HEK293 (cell line): Measurements from ENCODE around the gene ASPDH.

Source experiments
- GLI2 ChIP-seq: fragments of 450-650 bp; formaldehyde crosslinking; IDR thresholded peaks from 2 replicates; pipeline ENCODE4; 2017; ENCODE audit warnings: missing biosample characterization, missing genetic modification characterization, low read depth, borderline replicate concordance
- ZBTB26 ChIP-seq: fragments of 450-650 bp; formaldehyde crosslinking; optimal IDR thresholded peaks from 2 replicates; pipeline ENCODE3; 2016; ENCODE audit warnings: missing biosample characterization, mild to moderate bottlenecking, missing genetic modification characterization
- ZNF24 ChIP-seq: fragments of 450-650 bp; formaldehyde crosslinking; IDR thresholded peaks from 2 replicates; pipeline ENCODE4 v1.5.1; 2016; ENCODE audit warnings: missing biosample characterization, missing genetic modification characterization
- ZNF341 ChIP-seq: fragments of 450-650 bp; formaldehyde crosslinking; IDR thresholded peaks from 2 replicates; pipeline ENCODE4; 2016; ENCODE audit warnings: low read depth, missing biosample characterization, missing genetic modification characterization
- ZNF521 ChIP-seq: fragments of 450-650 bp; formaldehyde crosslinking; IDR thresholded peaks from 2 replicates; pipeline ENCODE4 v1.5.1; 2017; ENCODE audit warnings: missing biosample characterization, mild to moderate bottlenecking, missing genetic modification characterization
- ZNF549 ChIP-seq: fragments of 450-650 bp; IDR thresholded peaks from 2 replicates; pipeline ENCODE4 v1.5.1; 2018; ENCODE audit warnings: missing biosample characterization, missing genetic modification characterization, mild to moderate bottlenecking, inconsistent platforms, moderate library complexity
- TF ChIP-seq, protein P1 (sequence below): fragments of 450-650 bp; formaldehyde crosslinking; IDR thresholded peaks from 2 replicates; pipeline ENCODE4 v1.5.1; 2016; ENCODE audit warnings: missing biosample characterization, missing genetic modification characterization
- TF ChIP-seq, protein P2 (sequence below): fragments of 450-650 bp; formaldehyde crosslinking; IDR thresholded peaks from 2 replicates; pipeline ENCODE4 v1.5.1; 2016; ENCODE audit warnings: missing biosample characterization, missing genetic modification characterization, low read depth

GRCh38 chr19:50534478-50534877, 20.8 kb upstream of the ASPDH start:
- TF ChIP-seq, protein P1, sequence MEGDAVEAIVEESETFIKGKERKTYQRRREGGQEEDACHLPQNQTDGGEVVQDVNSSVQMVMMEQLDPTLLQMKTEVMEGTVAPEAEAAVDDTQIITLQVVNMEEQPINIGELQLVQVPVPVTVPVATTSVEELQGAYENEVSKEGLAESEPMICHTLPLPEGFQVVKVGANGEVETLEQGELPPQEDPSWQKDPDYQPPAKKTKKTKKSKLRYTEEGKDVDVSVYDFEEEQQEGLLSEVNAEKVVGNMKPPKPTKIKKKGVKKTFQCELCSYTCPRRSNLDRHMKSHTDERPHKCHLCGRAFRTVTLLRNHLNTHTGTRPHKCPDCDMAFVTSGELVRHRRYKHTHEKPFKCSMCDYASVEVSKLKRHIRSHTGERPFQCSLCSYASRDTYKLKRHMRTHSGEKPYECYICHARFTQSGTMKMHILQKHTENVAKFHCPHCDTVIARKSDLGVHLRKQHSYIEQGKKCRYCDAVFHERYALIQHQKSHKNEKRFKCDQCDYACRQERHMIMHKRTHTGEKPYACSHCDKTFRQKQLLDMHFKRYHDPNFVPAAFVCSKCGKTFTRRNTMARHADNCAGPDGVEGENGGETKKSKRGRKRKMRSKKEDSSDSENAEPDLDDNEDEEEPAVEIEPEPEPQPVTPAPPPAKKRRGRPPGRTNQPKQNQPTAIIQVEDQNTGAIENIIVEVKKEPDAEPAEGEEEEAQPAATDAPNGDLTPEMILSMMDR (tag by site-specific recombination): no peak
- TF ChIP-seq ZNF341 (tag by site-specific recombination) (no peak), ZNF549 (no peak), GLI2 (tag by site-specific recombination) (no peak), ZBTB26 (tag by site-specific recombination) (no peak), ZNF24 (tag by site-specific recombination) (no peak), ZNF521 (tag by site-specific recombination) (no peak)
- TF ChIP-seq, protein P2, sequence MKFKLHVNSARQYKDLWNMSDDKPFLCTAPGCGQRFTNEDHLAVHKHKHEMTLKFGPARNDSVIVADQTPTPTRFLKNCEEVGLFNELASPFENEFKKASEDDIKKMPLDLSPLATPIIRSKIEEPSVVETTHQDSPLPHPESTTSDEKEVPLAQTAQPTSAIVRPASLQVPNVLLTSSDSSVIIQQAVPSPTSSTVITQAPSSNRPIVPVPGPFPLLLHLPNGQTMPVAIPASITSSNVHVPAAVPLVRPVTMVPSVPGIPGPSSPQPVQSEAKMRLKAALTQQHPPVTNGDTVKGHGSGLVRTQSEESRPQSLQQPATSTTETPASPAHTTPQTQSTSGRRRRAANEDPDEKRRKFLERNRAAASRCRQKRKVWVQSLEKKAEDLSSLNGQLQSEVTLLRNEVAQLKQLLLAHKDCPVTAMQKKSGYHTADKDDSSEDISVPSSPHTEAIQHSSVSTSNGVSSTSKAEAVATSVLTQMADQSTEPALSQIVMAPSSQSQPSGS (tag by site-specific recombination): no peak
